PC-9 (cell line): ENCODE results near the gene ELP6. TPM values are rescaled to one million over a fixed set of nuclear protein-coding genes. Genes with fewer than 3 reads are reported as not detected.

Experiments used
- BruUV-seq: library from RNA; stranded (reverse); fragments of 400-500 nt; replicated peaks from 2 replicates; lab custom pipeline; 2021; lab: Mats Ljungman, UMichigan
- CTCF ChIA-PET: fragments of 300-600 bp; sonication (Branson Sonifier 250); formaldehyde crosslinking; loops from one replicate; lab custom pipeline; 2022; ENCODE audit warnings: antibody characterized with exemption; lab: Charles Lee
- POLR2A ChIA-PET: fragments of 300-600 bp; sonication (Branson Sonifier 250); formaldehyde crosslinking; loops from one replicate; lab custom pipeline; 2022; ENCODE audit warnings: antibody characterized with exemption; ENCODE audit not compliant: unreplicated experiment; lab: Charles Lee
- DNase-seq, 2 experiments: peaks; one replicate each; pipeline versions ENCODE4 v3.0.0 to v3.0.0-alpha.2; 2015 to 2022; ENCODE audit warnings: mixed read lengths in 1 of 2
- H2AFZ ChIP-seq: fragments of 200-600 bp; sonication (generic); 2 replicates; pipeline ENCODE4 v1.8.1; 2017; ENCODE audit warnings: antibody characterized with exemption
- H3F3A ChIP-seq: fragments of 200-600 bp; sonication (generic); 2 replicates; pipeline ENCODE4 v1.8.1; 2017; ENCODE audit warnings: antibody characterized with exemption, mild to moderate bottlenecking, low read depth; ENCODE audit not compliant: insufficient read depth
- H3K27ac ChIP-seq: fragments of 200-600 bp; sonication (generic); 2 replicates; pipeline ENCODE4 v1.6.1; 2016; ENCODE audit warnings: mixed run types
- H3K27me3 ChIP-seq: fragments of 200-600 bp; sonication (generic); 2 replicates; pipeline ENCODE4 v1.6.1; 2016; ENCODE audit warnings: low read depth, mixed run types; ENCODE audit not compliant: insufficient read depth
- H3K36me3 ChIP-seq: fragments of 200-600 bp; sonication (generic); 2 replicates; pipeline ENCODE4 v1.6.1; 2016; ENCODE audit warnings: low read depth, mixed run types
- H3K4me1 ChIP-seq: fragments of 200-600 bp; sonication (generic); replicated peaks from 2 replicates; pipeline ENCODE4 v1.6.1; 2016; ENCODE audit warnings: mixed run types; ENCODE audit not compliant: insufficient read depth
- H3K4me2 ChIP-seq: fragments of 200-600 bp; sonication (generic); 2 replicates; pipeline ENCODE4 v1.6.1; 2017; ENCODE audit warnings: mixed run types
- H3K4me3 ChIP-seq: fragments of 200-600 bp; sonication (generic); 2 replicates; pipeline ENCODE4 v1.6.1; 2016; ENCODE audit warnings: mixed run types
- H3K79me2 ChIP-seq: fragments of 200-600 bp; sonication (generic); 2 replicates; pipeline ENCODE4 v1.6.1; 2017; ENCODE audit warnings: low read depth, mixed run types
- H3K9me2 ChIP-seq: fragments of 200-600 bp; sonication (generic); 2 replicates; pipeline ENCODE4 v1.8.1; 2017; ENCODE audit warnings: mild to moderate bottlenecking; ENCODE audit not compliant: insufficient read depth
- H3K9me3 ChIP-seq: fragments of 200-600 bp; sonication (generic); 2 replicates; pipeline ENCODE4 v1.8.1; 2016; ENCODE audit warnings: low read depth; ENCODE audit not compliant: insufficient read depth
- H4K20me1 ChIP-seq: fragments of 200-600 bp; sonication (generic); 2 replicates; pipeline ENCODE4 v1.8.1; 2017; ENCODE audit not compliant: insufficient read depth
- EZH2 ChIP-seq: fragments of 200-600 bp; sonication (generic); IDR thresholded peaks from 2 replicates; pipeline ENCODE4 v1.8.0; 2017; ENCODE audit warnings: antibody characterized with exemption, low read depth
- intact Hi-C: fragments of 100-400 bp; cut with micrococcal nuclease; formaldehyde crosslinking; loops from one replicate; pipeline ENCODE4 v1.10.0; 2022; ENCODE audit not compliant: unreplicated experiment
- total RNA-seq: library from RNA; stranded (reverse); gene quantifications from 2 replicates; pipeline ENCODE4 v1.2.3, GENCODE V29; 2021
- TF ChIP-seq, protein P1 (sequence below): fragments of 200-600 bp; sonication (generic); conservative IDR thresholded peaks from 2 replicates; pipeline ENCODE4 v1.6.1; 2017; ENCODE audit warnings: mixed run types, antibody characterized with exemption, mild to moderate bottlenecking, moderate library complexity

ELP6 gene
- total RNA-seq, 1 experiment from 2014 or later, result 38.8 TPM

GRCh38 chr3:47491186-47491585, 22.3 kb downstream of the ELP6 start:
- H3K9me2 ChIP-seq, result no peaks in the 10 kb centered on the region
- H3K27me3 ChIP-seq, result no peaks in the 10 kb centered on the region
- BruUV-seq, result no TSS peak
- no peak for DNase-seq
- CTCF ChIA-PET, result no interaction called here
- H3K4me1 ChIP-seq, result no peaks in the 10 kb centered on the region
- no peaks in the 10 kb centered on the region for H3K79me2 ChIP-seq
- no peaks in the 10 kb centered on the region; the same call in 1 of the 2 replicates for H3F3A ChIP-seq
- no peaks in the 10 kb centered on the region for H3K36me3 ChIP-seq
- no peak overlapping the region for H3K4me3 ChIP-seq
- H4K20me1 ChIP-seq, result no peaks in the 10 kb centered on the region
- TF ChIP-seq, protein P1, sequence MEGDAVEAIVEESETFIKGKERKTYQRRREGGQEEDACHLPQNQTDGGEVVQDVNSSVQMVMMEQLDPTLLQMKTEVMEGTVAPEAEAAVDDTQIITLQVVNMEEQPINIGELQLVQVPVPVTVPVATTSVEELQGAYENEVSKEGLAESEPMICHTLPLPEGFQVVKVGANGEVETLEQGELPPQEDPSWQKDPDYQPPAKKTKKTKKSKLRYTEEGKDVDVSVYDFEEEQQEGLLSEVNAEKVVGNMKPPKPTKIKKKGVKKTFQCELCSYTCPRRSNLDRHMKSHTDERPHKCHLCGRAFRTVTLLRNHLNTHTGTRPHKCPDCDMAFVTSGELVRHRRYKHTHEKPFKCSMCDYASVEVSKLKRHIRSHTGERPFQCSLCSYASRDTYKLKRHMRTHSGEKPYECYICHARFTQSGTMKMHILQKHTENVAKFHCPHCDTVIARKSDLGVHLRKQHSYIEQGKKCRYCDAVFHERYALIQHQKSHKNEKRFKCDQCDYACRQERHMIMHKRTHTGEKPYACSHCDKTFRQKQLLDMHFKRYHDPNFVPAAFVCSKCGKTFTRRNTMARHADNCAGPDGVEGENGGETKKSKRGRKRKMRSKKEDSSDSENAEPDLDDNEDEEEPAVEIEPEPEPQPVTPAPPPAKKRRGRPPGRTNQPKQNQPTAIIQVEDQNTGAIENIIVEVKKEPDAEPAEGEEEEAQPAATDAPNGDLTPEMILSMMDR, result no peak
- no peak for TF ChIP-seq EZH2
- intact Hi-C loops, result no loop called here
- POLR2A ChIA-PET, result no interaction called here
- H3K4me2 ChIP-seq, result no peak overlapping the region
- no peak overlapping the region for H2AFZ ChIP-seq
- H3K9me3 ChIP-seq, result no peaks in the 10 kb centered on the region
- H3K27ac ChIP-seq, result no peak overlapping the region

GRCh38 chr3:47487265-47487664, 26.2 kb downstream of the ELP6 start:
- intact Hi-C loops, result no loop called here
- no peak overlapping the region for H3K27ac ChIP-seq
- TF ChIP-seq EZH2, result no peak
- TF ChIP-seq, protein P1, result no peak
- H3K4me1 ChIP-seq, result no peaks in the 10 kb centered on the region
- H3K36me3 ChIP-seq, result no peaks in the 10 kb centered on the region
- no TSS peak for BruUV-seq
- no peak overlapping the region for H2AFZ ChIP-seq
- H3K9me3 ChIP-seq, result no peaks in the 10 kb centered on the region
- no peak for DNase-seq
- ChIA-PET CTCF (no interaction called here), POLR2A (interaction anchor here (0.5 kb wide), 1 partner anchor 73 kb away, joined by 3 read pairs; no protein-coding TSS in a partner anchor)
- no peak overlapping the region for H3K4me2 ChIP-seq
- H4K20me1 ChIP-seq, result no peaks in the 10 kb centered on the region
- no peaks in the 10 kb centered on the region for H3K27me3 ChIP-seq
- H3K79me2 ChIP-seq, result no peaks in the 10 kb centered on the region
- H3K9me2 ChIP-seq, result no peaks in the 10 kb centered on the region
- no peaks in the 10 kb centered on the region; the same call in 1 of the 2 replicates for H3F3A ChIP-seq
- H3K4me3 ChIP-seq, result no peak overlapping the region

DNA sequence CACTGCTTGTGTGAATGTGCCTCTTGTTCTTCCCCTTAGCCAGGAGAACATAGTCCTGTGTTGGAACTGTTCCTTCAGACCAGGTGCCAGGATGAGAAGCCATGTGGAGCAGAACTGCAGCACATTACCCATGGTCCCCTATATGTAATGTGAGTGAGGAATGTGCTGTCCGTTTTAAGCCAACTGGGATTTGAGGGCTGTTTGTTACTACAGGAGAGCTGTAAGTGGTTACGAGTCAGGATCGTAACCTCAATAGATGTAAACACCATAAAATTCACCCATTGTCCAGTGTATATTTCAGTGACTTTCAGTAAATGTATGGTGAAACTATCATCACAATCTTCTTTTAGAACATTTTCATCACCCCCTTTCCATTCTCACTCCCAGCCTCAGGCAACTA, 27.7 kb downstream of the ELP6 start:
- no peak for TF ChIP-seq EZH2
- TF ChIP-seq, protein P1, result no peak
- CTCF ChIA-PET, result interaction anchor here (0.6 kb wide), 1 partner anchor 672 kb away, joined by 4 read pairs; no protein-coding TSS in a partner anchor
- BruUV-seq, result no TSS peak
- Histone ChIP-seq H2AFZ (no peak overlapping the region), H3F3A (no peaks in the 10 kb centered on the region; the same call in 1 of the 2 replicates), H3K9me2 (no peaks in the 10 kb centered on the region), H3K27ac (no peak overlapping the region), H3K4me1 (no peaks in the 10 kb centered on the region), H3K4me2 (no peak overlapping the region), H3K79me2 (no peaks in the 10 kb centered on the region), H3K9me3 (no peaks in the 10 kb centered on the region), H4K20me1 (no peaks in the 10 kb centered on the region), H3K27me3 (no peaks in the 10 kb centered on the region), H3K36me3 (no peaks in the 10 kb centered on the region), H3K4me3 (no peak overlapping the region)
- intact Hi-C loops, result no loop called here
- DNase-seq, result no peak
- POLR2A ChIA-PET, result interaction anchor here (0.6 kb wide), 1 partner anchor 91 kb away, joined by 6 read pairs; no protein-coding TSS in a partner anchor
